Keratinocyte (primary cell): Measurements from ENCODE around the gene ZEB2.

Experiments used
- CTCF ChIP-seq, 3 experiments: IDR thresholded peaks in 1 of 3; conservative IDR thresholded peaks in 1 of 3; optimal IDR thresholded peaks in 1 of 3; 2 replicates in 2 of 3; 3 replicates in 1 of 3; pipeline versions ENCODE3 to v1.5.1; 2011; ENCODE audit warnings: low read length in 3 of 3, mild to moderate bottlenecking in 3 of 3, moderate library complexity in 2 of 3, control low read depth in 1 of 3, inconsistent platforms in 1 of 3; ENCODE audit not compliant: insufficient read depth in 2 of 3; ENCODE audit errors: extremely low read depth in 1 of 3
- EZH2 ChIP-seq: IDR thresholded peaks from one replicate; pipeline ENCODE4 v1.6.1; 2012; ENCODE audit warnings: inconsistent platforms, mild to moderate bottlenecking, low read length, moderate library complexity

- TF ChIP-seq CTCF (optimal IDR thresholded peaks at IDR 0.05 in 1 of 3, IDR thresholded peaks at IDR 0.05 in 1 of 3, conservative IDR thresholded peaks at IDR 0.05 in 1 of 3; ENCODE audit: extremely low read depth in 1 of 3, insufficient read depth in 2 of 3, low read length in 3 of 3) (no peak), EZH2 (no peak)
These were observed 31.0 kb upstream of the ZEB2 start for GRCh38 chr2:144550911-144551310.
